ENCODE data around the gene GAPDHS. TPM values are rescaled to one million over a fixed set of nuclear protein-coding genes. Genes with fewer than 3 reads are reported as not detected.

Gene GAPDHS
- total RNA-seq, 1 experiment from 2014 or later, result not detected

GRCh38 chr19:35551091-35551810 is 18.0 kb downstream of the GAPDHS start:
- Histone ChIP-seq H4K20me1 (ENCODE audit: low read length) (no peaks in the 10 kb centered on the region), H3K9ac (ENCODE audit: low read length) (no peak overlapping the region), H3K4me1 (ENCODE audit: insufficient read depth, low read length) (peaks cover 11% of the 10 kb centered on the region), H3K36me3 (ENCODE audit: low read depth, low read length) (no peaks in the 10 kb centered on the region), H3K4me2 (ENCODE audit: low read length) (no peak overlapping the region), H3K27ac (ENCODE audit: low read length) (no peak overlapping the region), H3K27me3 (ENCODE audit: low read length) (no peaks in the 10 kb centered on the region), H2AFZ (ENCODE audit: low read length) (no peak overlapping the region), H3K9me2 (replicated peaks; ENCODE audit: low read length) (no peaks in the 10 kb centered on the region), H3F3A (ENCODE audit: low read length, unreplicated experiment) (no peaks in the 10 kb centered on the region), H3K9me3 (ENCODE audit: low read length) (no peaks in the 10 kb centered on the region), H3K79me2 (ENCODE audit: low read length) (peaks cover 15% of the 10 kb centered on the region), H3K4me3 (ENCODE audit: low read length) (no peak overlapping the region)
- TF ChIP-seq EZH2phosphoT487 (IDR thresholded peaks at IDR 0.05; ENCODE audit: borderline replicate concordance, low read length) (no peak), CTCF (conservative IDR thresholded peaks at IDR 0.05; ENCODE audit: low read depth, low read length) (no peak), EZH2 (IDR thresholded peaks at IDR 0.05; ENCODE audit: low read length, unreplicated experiment) (no peak)
- intact Hi-C loops (cut with micrococcal nuclease), result no loop called here
- no peak for DNase-seq
- CTCF ChIA-PET, result no interaction called here
- BruUV-seq (replicated peaks), result no TSS peak
- POLR2A ChIA-PET (ENCODE audit: unreplicated experiment), result no interaction called here
- ATAC-seq, result no peak

DNA sequence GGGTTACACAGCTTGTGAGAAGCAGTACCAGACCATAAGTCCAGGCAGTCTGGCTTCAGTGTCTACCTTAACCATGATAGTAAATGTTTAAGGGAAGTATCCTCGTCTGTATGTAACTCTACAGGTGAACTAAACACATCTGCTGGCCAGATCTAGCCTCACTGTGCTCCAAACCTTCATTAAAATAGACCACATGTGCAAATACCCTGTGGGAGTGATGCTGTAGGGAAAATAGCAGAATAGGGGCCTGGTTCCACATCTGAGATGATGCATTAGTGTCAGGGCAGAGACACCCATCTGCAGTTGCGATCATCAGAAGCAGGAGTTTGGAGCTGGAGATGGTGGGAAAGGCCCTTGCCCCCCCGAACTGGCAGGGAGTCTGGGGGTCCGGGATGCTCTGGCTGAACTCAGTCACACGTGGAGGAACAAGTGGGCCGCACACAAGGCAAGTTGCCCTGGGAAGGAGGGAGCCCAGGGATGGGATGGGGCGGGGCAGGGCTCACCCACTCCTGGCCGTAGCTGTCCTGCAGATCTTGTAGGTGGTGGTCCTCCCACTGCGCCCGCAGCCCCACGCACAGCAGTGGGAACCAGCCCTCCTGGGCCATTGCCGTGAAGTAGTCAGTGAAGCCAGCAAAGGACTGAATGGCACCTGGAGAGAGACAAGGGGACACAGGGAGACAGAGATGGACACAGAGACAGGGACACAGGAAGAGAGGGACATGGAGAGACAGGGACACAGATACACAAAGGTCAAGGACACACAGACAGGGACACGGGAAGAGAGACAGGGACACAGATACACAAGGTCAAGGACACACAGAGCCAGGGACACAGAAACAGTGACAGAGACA is 19.5 kb downstream of the GAPDHS start:
- no peak for TF ChIP-seq EZH2phosphoT487 (IDR thresholded peaks at IDR 0.05; ENCODE audit: borderline replicate concordance, low read length)
- TF ChIP-seq CTCF (conservative IDR thresholded peaks at IDR 0.05; ENCODE audit: low read depth, low read length), result no peak
- TF ChIP-seq EZH2 (IDR thresholded peaks at IDR 0.05; ENCODE audit: low read length, unreplicated experiment), result no peak
- Histone ChIP-seq H3K9me2 (replicated peaks; ENCODE audit: low read length) (no peaks in the 10 kb centered on the region), H3K9me3 (ENCODE audit: low read length) (no peaks in the 10 kb centered on the region), H4K20me1 (ENCODE audit: low read length) (no peaks in the 10 kb centered on the region), H3K4me3 (ENCODE audit: low read length) (no peak overlapping the region), H3K9ac (ENCODE audit: low read length) (no peak overlapping the region), H3F3A (ENCODE audit: low read length, unreplicated experiment) (no peaks in the 10 kb centered on the region), H3K4me2 (ENCODE audit: low read length) (no peak overlapping the region), H3K36me3 (ENCODE audit: low read depth, low read length) (no peaks in the 10 kb centered on the region), H3K4me1 (ENCODE audit: insufficient read depth, low read length) (peaks cover 5% of the 10 kb centered on the region; the same call in 1 of the 2 replicates), H3K27ac (ENCODE audit: low read length) (no peak overlapping the region), H3K79me2 (ENCODE audit: low read length) (no peaks in the 10 kb centered on the region), H2AFZ (ENCODE audit: low read length) (no peak overlapping the region), H3K27me3 (ENCODE audit: low read length) (no peaks in the 10 kb centered on the region)
- intact Hi-C loops (cut with micrococcal nuclease), result no loop called here
- DNase-seq, result no peak
- ATAC-seq, result no peak
- no TSS peak for BruUV-seq (replicated peaks)
- POLR2A ChIA-PET (ENCODE audit: unreplicated experiment), result interaction anchor here (0.7 kb wide), 1 partner anchor 95 kb away, joined by 6 read pairs; the partner anchor contains the start of gene COX6B1
- CTCF ChIA-PET, result no interaction called here

All from PC-3 (cell line).